ENCODE measurements around the gene CARS2. TPM values are rescaled to one million over a fixed set of nuclear protein-coding genes. Genes with fewer than 3 reads are reported as not detected.

CARS2 gene
- total RNA-seq, 1 experiment from 2014 or later, result 31.9 TPM

DNA sequence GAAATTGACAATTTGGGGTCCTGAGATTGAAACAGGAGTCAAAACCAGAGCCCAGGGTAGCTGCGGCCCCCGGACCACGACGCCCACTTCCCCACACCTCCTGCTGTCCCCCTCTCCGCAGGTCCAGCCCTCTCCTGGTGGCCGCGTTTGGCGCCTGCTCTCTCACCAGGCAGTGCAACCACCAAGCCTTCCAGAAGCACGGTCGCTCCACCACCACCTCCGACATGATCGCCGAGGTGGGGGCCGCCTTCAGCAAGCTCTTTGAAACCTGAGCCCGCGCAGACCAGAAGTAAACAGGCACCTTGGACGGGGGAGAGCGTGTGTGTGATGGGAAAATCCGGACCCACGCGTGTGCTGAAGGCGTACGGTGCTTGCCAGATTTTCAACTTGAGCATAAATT, 67.7 kb downstream of the CARS2 start:
- TF ChIP-seq, protein P1, sequence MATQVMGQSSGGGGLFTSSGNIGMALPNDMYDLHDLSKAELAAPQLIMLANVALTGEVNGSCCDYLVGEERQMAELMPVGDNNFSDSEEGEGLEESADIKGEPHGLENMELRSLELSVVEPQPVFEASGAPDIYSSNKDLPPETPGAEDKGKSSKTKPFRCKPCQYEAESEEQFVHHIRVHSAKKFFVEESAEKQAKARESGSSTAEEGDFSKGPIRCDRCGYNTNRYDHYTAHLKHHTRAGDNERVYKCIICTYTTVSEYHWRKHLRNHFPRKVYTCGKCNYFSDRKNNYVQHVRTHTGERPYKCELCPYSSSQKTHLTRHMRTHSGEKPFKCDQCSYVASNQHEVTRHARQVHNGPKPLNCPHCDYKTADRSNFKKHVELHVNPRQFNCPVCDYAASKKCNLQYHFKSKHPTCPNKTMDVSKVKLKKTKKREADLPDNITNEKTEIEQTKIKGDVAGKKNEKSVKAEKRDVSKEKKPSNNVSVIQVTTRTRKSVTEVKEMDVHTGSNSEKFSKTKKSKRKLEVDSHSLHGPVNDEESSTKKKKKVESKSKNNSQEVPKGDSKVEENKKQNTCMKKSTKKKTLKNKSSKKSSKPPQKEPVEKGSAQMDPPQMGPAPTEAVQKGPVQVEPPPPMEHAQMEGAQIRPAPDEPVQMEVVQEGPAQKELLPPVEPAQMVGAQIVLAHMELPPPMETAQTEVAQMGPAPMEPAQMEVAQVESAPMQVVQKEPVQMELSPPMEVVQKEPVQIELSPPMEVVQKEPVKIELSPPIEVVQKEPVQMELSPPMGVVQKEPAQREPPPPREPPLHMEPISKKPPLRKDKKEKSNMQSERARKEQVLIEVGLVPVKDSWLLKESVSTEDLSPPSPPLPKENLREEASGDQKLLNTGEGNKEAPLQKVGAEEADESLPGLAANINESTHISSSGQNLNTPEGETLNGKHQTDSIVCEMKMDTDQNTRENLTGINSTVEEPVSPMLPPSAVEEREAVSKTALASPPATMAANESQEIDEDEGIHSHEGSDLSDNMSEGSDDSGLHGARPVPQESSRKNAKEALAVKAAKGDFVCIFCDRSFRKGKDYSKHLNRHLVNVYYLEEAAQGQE (IDR thresholded peaks at IDR 0.05; ENCODE audit: insufficient read depth in 1 of 2, low read depth in 2 of 2, low read length in 1 of 2), result no peak
- no peak for TF ChIP-seq TCF7L2 (IDR thresholded peaks at IDR 0.05; ENCODE audit: low read depth, low read length)
- no peak for TF ChIP-seq SIN3A (IDR thresholded peaks at IDR 0.05; ENCODE audit: borderline replicate concordance, insufficient read depth, low read depth, low read length)
- TF ChIP-seq, protein P2, sequence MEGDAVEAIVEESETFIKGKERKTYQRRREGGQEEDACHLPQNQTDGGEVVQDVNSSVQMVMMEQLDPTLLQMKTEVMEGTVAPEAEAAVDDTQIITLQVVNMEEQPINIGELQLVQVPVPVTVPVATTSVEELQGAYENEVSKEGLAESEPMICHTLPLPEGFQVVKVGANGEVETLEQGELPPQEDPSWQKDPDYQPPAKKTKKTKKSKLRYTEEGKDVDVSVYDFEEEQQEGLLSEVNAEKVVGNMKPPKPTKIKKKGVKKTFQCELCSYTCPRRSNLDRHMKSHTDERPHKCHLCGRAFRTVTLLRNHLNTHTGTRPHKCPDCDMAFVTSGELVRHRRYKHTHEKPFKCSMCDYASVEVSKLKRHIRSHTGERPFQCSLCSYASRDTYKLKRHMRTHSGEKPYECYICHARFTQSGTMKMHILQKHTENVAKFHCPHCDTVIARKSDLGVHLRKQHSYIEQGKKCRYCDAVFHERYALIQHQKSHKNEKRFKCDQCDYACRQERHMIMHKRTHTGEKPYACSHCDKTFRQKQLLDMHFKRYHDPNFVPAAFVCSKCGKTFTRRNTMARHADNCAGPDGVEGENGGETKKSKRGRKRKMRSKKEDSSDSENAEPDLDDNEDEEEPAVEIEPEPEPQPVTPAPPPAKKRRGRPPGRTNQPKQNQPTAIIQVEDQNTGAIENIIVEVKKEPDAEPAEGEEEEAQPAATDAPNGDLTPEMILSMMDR (IDR thresholded peaks at IDR 0.05), result no peak
- Histone ChIP-seq H3K9me3 (ENCODE audit: control insufficient read depth, insufficient read depth, low read depth, low read length) (no peaks in the 10 kb centered on the region), H3K4me1 (ENCODE audit: control insufficient read depth, insufficient read depth, low read length) (no peaks in the 10 kb centered on the region), H3K27ac (ENCODE audit: low read length) (no peak overlapping the region), H3K4me3 (ENCODE audit: low read depth in 2 of 2, low read length in 2 of 2) (no peak overlapping the region), H3K27me3 (ENCODE audit: control insufficient read depth, insufficient read depth, low read length) (no peaks in the 10 kb centered on the region), H3K36me3 (ENCODE audit: control insufficient read depth, insufficient read depth, low read length) (no peaks in the 10 kb centered on the region)
- in situ Hi-C loops (cut with HindIII; ENCODE audit: low pct_unique_long_range_greater_than_20kb, low sequenced_read_pairs), result no loop called here
- intact Hi-C loops (cut with micrococcal nuclease; ENCODE audit: unreplicated experiment), result no loop called here
- CTCF ChIA-PET, result no interaction called here
- BruUV-seq (replicated peaks), result no TSS peak
- ATAC-seq (no peak), DNase-seq (ENCODE audit: low read depth, low spot score) (no peak)
- POLR2A ChIA-PET, result no interaction called here

DNA sequence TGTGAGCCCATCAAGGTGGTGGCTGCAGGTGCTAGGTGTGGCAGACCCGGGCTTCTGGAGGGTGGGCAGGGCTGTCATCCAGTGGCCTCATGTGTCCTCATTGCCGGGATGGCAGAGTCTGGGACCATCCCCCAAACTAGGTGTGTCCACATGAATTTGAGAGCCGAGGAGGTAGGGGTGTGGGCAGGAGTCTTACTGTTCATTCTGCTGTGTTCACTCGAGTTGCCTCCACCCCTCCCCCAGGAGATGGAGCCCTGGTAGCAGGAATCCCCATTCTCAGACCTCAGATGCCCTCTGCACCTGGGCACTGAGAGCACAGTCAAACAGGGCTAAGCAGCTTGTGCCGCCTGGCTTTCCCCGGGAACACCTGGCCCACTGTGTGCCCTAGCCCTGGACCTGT, 68.2 kb downstream of the CARS2 start:
- H3K27ac ChIP-seq (ENCODE audit: low read length), result no peak overlapping the region
- intact Hi-C loops (cut with micrococcal nuclease; ENCODE audit: unreplicated experiment), result no loop called here
- ChIA-PET CTCF (no interaction called here), POLR2A (interaction anchor here (0.5 kb wide), 1 partner anchor 24 kb away, joined by 3 read pairs; no protein-coding TSS in a partner anchor)
- no peaks in the 10 kb centered on the region for H3K36me3 ChIP-seq (ENCODE audit: control insufficient read depth, insufficient read depth, low read length)
- ATAC-seq, result no peak
- TF ChIP-seq, protein P2 (IDR thresholded peaks at IDR 0.05), result no peak
- TF ChIP-seq SIN3A (IDR thresholded peaks at IDR 0.05; ENCODE audit: borderline replicate concordance, insufficient read depth, low read depth, low read length) (no peak), TCF7L2 (IDR thresholded peaks at IDR 0.05; ENCODE audit: low read depth, low read length) (no peak), POLR2AphosphoS5 (IDR thresholded peaks at IDR 0.05; ENCODE audit: low read depth, low read length) (no peak)
- TF ChIP-seq, protein P1 (IDR thresholded peaks at IDR 0.05; ENCODE audit: insufficient read depth in 1 of 2, low read depth in 2 of 2, low read length in 1 of 2), result no peak
- H3K9me3 ChIP-seq (ENCODE audit: control insufficient read depth, insufficient read depth, low read depth, low read length), result no peaks in the 10 kb centered on the region
- BruUV-seq (replicated peaks), result no TSS peak
- no peaks in the 10 kb centered on the region for H3K4me1 ChIP-seq (ENCODE audit: control insufficient read depth, insufficient read depth, low read length)
- DNase-seq (ENCODE audit: low read depth, low spot score), result no peak
- no peak overlapping the region for H3K4me3 ChIP-seq (ENCODE audit: low read depth in 2 of 2, low read length in 2 of 2)
- in situ Hi-C loops (cut with HindIII; ENCODE audit: low pct_unique_long_range_greater_than_20kb, low sequenced_read_pairs), result no loop called here
- H3K27me3 ChIP-seq (ENCODE audit: control insufficient read depth, insufficient read depth, low read length), result no peaks in the 10 kb centered on the region
